ENCODE measurements around the gene GRIA1. TPM values are rescaled to one million over a fixed set of nuclear protein-coding genes. Genes with fewer than 3 reads are reported as not detected.

Gene GRIA1
- total RNA-seq, 1 donor from 2014 or later = 21.9 TPM

DNA sequence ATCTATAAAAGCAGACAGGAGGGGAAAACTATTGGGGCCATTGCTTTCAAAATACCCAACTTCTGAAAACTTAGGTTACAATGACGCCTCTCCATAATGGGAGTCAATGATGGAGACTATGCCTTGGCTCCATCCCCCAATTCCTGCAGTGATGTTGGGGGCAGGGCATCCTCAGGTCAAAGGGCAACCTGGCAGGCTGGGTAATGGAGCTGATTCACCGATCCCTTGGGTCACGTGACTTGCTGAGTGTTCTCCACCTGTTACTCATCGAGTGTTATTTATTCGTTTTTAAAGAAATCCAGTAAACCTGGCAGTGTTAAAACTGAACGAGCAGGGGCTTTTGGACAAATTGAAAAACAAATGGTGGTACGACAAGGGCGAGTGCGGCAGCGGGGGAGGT is 303.9 kb downstream of the GRIA1 start:
- Mint-ChIP-seq H3K4me3 (ENCODE audit: unreplicated experiment) (no peak overlapping the region), H3K36me3 (ENCODE audit: low read depth, unreplicated experiment) (peaks cover 3% of the 10 kb centered on the region), H3K4me1 (ENCODE audit: unreplicated experiment) (peaks cover 36% of the 10 kb centered on the region), H3K9me3 (ENCODE audit: unreplicated experiment) (no peaks in the 10 kb centered on the region), H3K27me3 (ENCODE audit: unreplicated experiment) (peaks cover 6% of the 10 kb centered on the region), H3K27ac (ENCODE audit: unreplicated experiment) (no peak overlapping the region)
- TF ChIP-seq, protein P1, sequence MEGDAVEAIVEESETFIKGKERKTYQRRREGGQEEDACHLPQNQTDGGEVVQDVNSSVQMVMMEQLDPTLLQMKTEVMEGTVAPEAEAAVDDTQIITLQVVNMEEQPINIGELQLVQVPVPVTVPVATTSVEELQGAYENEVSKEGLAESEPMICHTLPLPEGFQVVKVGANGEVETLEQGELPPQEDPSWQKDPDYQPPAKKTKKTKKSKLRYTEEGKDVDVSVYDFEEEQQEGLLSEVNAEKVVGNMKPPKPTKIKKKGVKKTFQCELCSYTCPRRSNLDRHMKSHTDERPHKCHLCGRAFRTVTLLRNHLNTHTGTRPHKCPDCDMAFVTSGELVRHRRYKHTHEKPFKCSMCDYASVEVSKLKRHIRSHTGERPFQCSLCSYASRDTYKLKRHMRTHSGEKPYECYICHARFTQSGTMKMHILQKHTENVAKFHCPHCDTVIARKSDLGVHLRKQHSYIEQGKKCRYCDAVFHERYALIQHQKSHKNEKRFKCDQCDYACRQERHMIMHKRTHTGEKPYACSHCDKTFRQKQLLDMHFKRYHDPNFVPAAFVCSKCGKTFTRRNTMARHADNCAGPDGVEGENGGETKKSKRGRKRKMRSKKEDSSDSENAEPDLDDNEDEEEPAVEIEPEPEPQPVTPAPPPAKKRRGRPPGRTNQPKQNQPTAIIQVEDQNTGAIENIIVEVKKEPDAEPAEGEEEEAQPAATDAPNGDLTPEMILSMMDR (IDR thresholded peaks at IDR 0.05; ENCODE audit: unreplicated experiment) = no peak
- no peak for DNase-seq (ENCODE audit: low spot score)

DNA sequence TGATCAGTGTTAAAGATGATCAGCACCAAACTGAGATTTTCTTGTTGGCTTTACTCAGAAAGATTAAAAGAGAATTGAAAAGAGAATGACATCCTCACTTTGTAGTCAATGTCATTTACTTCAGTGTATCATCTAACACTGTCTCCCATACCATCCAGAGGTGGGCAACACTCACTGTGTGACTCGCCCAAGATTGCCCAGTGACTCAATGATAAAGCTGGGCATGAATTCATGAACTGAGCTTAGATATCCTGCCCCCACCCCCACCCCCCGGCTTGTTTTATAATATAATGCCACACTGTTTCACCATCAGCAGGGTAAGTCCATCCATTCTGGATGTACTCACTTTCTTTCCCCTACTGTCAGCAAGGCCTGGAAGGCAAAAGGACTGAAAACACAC is 306.1 kb downstream of the GRIA1 start:
- Mint-ChIP-seq H3K4me1 (ENCODE audit: unreplicated experiment) (peaks cover 27% of the 10 kb centered on the region), H3K27ac (ENCODE audit: unreplicated experiment) (no peak overlapping the region), H3K4me3 (ENCODE audit: unreplicated experiment) (no peak overlapping the region), H3K36me3 (ENCODE audit: low read depth, unreplicated experiment) (peaks cover 7% of the 10 kb centered on the region), H3K27me3 (ENCODE audit: unreplicated experiment) (peaks cover 6% of the 10 kb centered on the region), H3K9me3 (ENCODE audit: unreplicated experiment) (no peaks in the 10 kb centered on the region)
- TF ChIP-seq, protein P1 (IDR thresholded peaks at IDR 0.05; ENCODE audit: unreplicated experiment) = no peak
- DNase-seq (ENCODE audit: low spot score) = no peak

DNA sequence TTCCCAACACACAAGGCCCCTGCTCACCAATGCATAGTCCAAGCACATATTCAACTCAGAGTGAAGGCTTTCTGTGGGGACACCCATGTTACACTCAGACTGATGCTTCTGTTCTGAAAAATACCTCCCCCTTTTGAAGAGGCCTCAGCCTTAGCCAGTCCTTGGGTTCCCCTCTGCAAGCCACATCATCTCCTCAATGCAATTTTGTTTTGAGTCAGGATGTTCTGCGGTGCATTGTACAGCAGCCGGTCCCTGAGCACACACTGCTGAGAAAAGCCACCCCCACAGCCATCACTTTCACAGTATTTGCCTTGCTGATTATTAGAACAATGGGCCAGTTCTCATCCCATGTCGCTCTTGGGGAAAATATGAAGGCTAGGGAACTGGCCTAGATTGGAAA is 307.0 kb downstream of the GRIA1 start:
- H3K4me3 Mint-ChIP-seq (ENCODE audit: unreplicated experiment) = no peak overlapping the region
- peaks cover 27% of the 10 kb centered on the region for H3K4me1 Mint-ChIP-seq (ENCODE audit: unreplicated experiment)
- no peaks in the 10 kb centered on the region for H3K9me3 Mint-ChIP-seq (ENCODE audit: unreplicated experiment)
- H3K36me3 Mint-ChIP-seq (ENCODE audit: low read depth, unreplicated experiment) = peaks cover 7% of the 10 kb centered on the region
- DNase-seq (ENCODE audit: low spot score) = no peak
- H3K27me3 Mint-ChIP-seq (ENCODE audit: unreplicated experiment) = peaks cover 6% of the 10 kb centered on the region
- peak overlapping the region; percentile 30 for H3K27ac Mint-ChIP-seq (ENCODE audit: unreplicated experiment)
- TF ChIP-seq, protein P1 (IDR thresholded peaks at IDR 0.05; ENCODE audit: unreplicated experiment) = no peak

DNA sequence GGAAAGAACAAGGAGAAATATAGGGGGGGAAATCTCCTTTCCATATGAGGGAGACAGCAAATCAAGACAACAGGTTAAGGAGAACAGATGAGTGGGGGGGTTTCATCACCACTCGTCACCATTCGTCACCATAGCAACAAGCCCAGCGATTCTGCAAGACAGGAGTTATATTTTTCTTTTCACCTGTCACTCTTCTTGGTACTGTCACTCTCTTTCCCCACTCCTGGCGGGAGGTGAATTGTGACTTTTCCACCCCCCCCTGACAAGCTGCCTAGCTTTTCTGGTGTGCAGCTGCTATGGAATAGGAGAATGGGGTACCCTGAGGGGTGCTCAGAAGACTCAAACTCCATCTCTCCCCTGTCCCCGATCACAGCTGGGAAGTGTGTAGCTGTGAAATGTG is 308.4 kb downstream of the GRIA1 start:
- H3K27me3 Mint-ChIP-seq (ENCODE audit: unreplicated experiment) = peaks cover 8% of the 10 kb centered on the region
- H3K4me3 Mint-ChIP-seq (ENCODE audit: unreplicated experiment) = peak overlapping the region; percentile 42
- H3K27ac Mint-ChIP-seq (ENCODE audit: unreplicated experiment) = no peak overlapping the region
- H3K9me3 Mint-ChIP-seq (ENCODE audit: unreplicated experiment) = no peaks in the 10 kb centered on the region
- TF ChIP-seq, protein P1 (IDR thresholded peaks at IDR 0.05; ENCODE audit: unreplicated experiment) = no peak
- no peak for DNase-seq (ENCODE audit: low spot score)
- peaks cover 14% of the 10 kb centered on the region for H3K36me3 Mint-ChIP-seq (ENCODE audit: low read depth, unreplicated experiment)
- H3K4me1 Mint-ChIP-seq (ENCODE audit: unreplicated experiment) = peaks cover 28% of the 10 kb centered on the region

DNA sequence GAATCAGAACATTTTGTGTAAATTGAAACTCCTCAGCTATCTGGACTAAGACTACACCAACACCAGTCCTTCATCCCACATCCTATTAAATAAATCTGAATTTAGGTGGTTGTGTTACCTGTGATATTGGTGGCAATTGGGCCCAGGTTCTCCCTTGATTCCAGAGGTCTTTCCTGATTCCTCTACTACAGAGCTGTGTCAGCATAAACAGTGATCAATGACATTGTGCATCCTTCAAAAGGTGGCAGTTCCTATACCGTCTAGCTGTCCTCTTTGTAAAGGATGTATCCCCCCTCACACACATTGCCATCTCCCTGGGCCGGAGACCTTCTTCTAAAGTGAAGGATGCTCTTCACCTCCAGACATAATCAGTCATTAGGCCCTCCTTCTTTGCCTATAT is 309.0 kb downstream of the GRIA1 start:
- Mint-ChIP-seq H3K4me1 (ENCODE audit: unreplicated experiment) (peaks cover 28% of the 10 kb centered on the region), H3K27me3 (ENCODE audit: unreplicated experiment) (peaks cover 8% of the 10 kb centered on the region), H3K9me3 (ENCODE audit: unreplicated experiment) (no peaks in the 10 kb centered on the region), H3K36me3 (ENCODE audit: low read depth, unreplicated experiment) (peaks cover 21% of the 10 kb centered on the region), H3K4me3 (ENCODE audit: unreplicated experiment) (peak overlapping the region; percentile 42), H3K27ac (ENCODE audit: unreplicated experiment) (no peak overlapping the region)
- TF ChIP-seq, protein P1 (IDR thresholded peaks at IDR 0.05; ENCODE audit: unreplicated experiment) = no peak
- no peak for DNase-seq (ENCODE audit: low spot score)

All from endothelial cell (in vitro differentiated cells).